Ovary (tissue), 9 donors: ENCODE measurements around the gene GREM2. TPM values are rescaled to one million over a fixed set of nuclear protein-coding genes. Genes with fewer than 3 reads are reported as not detected.

Experiments used
- DNase-seq, 5 donors: peaks; one replicate each; pipeline ENCODE4 v3.0.0-alpha.2; 2019 to 2020
- H3K27ac ChIP-seq, 2 donors: fragments of 200-600 bp; one replicate each; pipeline versions ENCODE4 v1.5.1 to v1.8.0; 2019 to 2022
- H3K27me3 ChIP-seq: fragments of 200-600 bp; one replicate; pipeline ENCODE4 v1.8.0; 2022
- H3K36me3 ChIP-seq: fragments of 200-600 bp; sonication (generic); one replicate; pipeline ENCODE4 v1.5.1; 2019
- H3K4me1 ChIP-seq: one replicate; pipeline ENCODE4 v1.8.1; 2013; ENCODE audit warnings: mild to moderate bottlenecking, moderate library complexity; ENCODE audit not compliant: insufficient read depth
- H3K4me3 ChIP-seq: fragments of 200-600 bp; sonication (generic); one replicate; pipeline ENCODE4 v1.5.1; 2017
- H3K9me3 ChIP-seq, 2 donors: fragments of 200-600 bp in 1 of 2; sonication (generic) in 1 of 2; one replicate each; pipeline versions ENCODE4 v1.5.1 to v1.8.1; 2013 to 2019; ENCODE audit warnings: mild to moderate bottlenecking in 1 of 2, moderate library complexity in 1 of 2
- EP300 ChIP-seq: sonication (generic); formaldehyde crosslinking; IDR thresholded peaks from one replicate; pipeline ENCODE4 v1.6.1; 2017; ENCODE audit warnings: antibody characterized with exemption
- POLR2A ChIP-seq: fragments of 450-650 bp; IDR thresholded peaks from one replicate; pipeline ENCODE4 v1.6.1; 2017; ENCODE audit warnings: antibody characterized with exemption, mild to moderate bottlenecking, moderate library complexity
- WGBS, 3 donors: extraction: QIAGEN DNeasy Blood & Tissue Kit in 1 of 3; methylation state at CpG; one replicate each; pipeline versions ENCODE4 v1.1.5 to v1.1.7; 2013 to 2017; 5-methylcytosine and 5-hydroxymethylcytosine counted together
- intact Hi-C, 4 donors: fragments of 100-400 bp; cut with DNase I; formaldehyde crosslinking; loops; one replicate each; pipeline versions ENCODE4 v1.11.0 to v1.15.1; 2022 to 2023
- polyA plus RNA-seq, 2 donors: library from polyadenylated mRNA; stranded (reverse); fragments of 200-250 nt in 1 of 2; fragments of 350-450 nt in 1 of 2; fragmentation: Illumina TruSeq in 1 of 2; extraction: RNeasy Lipid Tissue Mini Kit (QIAGEN cat#74804) in 1 of 2; gene quantifications; one replicate each; pipeline ENCODE4 v1.2.3, GENCODE V29; 2013 to 2014
- total RNA-seq, 7 donors: library from RNA; depleted of rRNA in 2 of 7; stranded (reverse); fragments of >200 nt in 2 of 7; fragmentation: NEBNext Ultra II Directional in 3 of 7; extraction: Animal tissue kit (Norgen Biotek cat#: 25700) in 3 of 7; gene quantifications; one replicate each; pipeline versions ENCODE4 v1.1.0 to v1.2.4, GENCODE V29; 2016 to 2023
- TF ChIP-seq, protein P1 (sequence below), 3 donors: fragments of 450-650 bp in 2 of 3; fragments of 200-600 bp in 1 of 3; IDR thresholded peaks; one replicate each; pipeline versions ENCODE4 v1.5.1 to v1.8.0; 2016 to 2022; ENCODE audit warnings: antibody characterized with exemption in 3 of 3, mild to moderate bottlenecking in 1 of 3
- donor health status: DM: no; HTN: no; CAD: no; lungs with moderate emphysema.
- donor health status: DM: no; HTN: no; CAD: no.
- donor health status: Bipolar disorder and iron deficiency.
- donor health status: DM: yes; HTN: yes; CAD: no.
- donor health status: DM: no; HTN: no; CAD: no.
- donor health status: DM: yes; HTN: yes; CAD: no.

GREM2 gene
- total and polyA plus RNA-seq, 9 donors, result 0.95 to 16.7 (median 5.4) TPM

DNA sequence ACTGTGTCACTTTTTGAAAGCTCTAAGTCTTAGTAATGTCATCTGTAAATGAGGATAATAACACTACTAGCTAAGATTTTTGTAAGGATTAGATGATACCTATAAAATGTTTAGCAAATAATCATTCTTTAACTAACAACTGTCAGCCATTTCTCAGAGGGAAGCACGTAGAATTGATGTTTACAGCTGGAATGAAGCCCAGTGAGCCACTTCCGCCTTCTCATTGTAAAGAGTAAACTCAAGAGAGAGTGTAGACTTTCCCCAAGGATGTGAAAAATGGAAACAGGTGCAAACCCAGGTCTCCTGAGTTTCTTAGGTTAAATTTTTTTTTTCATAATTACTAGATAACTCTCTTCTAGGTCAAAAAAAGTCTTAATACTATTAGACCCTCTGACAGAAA, 4.9 kb downstream of the GREM2 start:
- Histone ChIP-seq H3K27ac (no peak overlapping the region), H3K9me3 (no peaks in the 10 kb centered on the region), H3K4me1 (no peaks in the 10 kb centered on the region), H3K27me3 (no peaks in the 10 kb centered on the region), H3K36me3 (no peaks in the 10 kb centered on the region), H3K4me3 (no peak overlapping the region)
- DNase-seq, result no peak
- 65 to 77% (median 71%) methylated on average over 2 of the region's 2 CpGs for WGBS, 3 donors
- intact Hi-C loops, result no loop called here
- TF ChIP-seq, protein P1, sequence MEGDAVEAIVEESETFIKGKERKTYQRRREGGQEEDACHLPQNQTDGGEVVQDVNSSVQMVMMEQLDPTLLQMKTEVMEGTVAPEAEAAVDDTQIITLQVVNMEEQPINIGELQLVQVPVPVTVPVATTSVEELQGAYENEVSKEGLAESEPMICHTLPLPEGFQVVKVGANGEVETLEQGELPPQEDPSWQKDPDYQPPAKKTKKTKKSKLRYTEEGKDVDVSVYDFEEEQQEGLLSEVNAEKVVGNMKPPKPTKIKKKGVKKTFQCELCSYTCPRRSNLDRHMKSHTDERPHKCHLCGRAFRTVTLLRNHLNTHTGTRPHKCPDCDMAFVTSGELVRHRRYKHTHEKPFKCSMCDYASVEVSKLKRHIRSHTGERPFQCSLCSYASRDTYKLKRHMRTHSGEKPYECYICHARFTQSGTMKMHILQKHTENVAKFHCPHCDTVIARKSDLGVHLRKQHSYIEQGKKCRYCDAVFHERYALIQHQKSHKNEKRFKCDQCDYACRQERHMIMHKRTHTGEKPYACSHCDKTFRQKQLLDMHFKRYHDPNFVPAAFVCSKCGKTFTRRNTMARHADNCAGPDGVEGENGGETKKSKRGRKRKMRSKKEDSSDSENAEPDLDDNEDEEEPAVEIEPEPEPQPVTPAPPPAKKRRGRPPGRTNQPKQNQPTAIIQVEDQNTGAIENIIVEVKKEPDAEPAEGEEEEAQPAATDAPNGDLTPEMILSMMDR (IDR thresholded peaks at IDR 0.05), result no peak
- TF ChIP-seq POLR2A, result no peak
- TF ChIP-seq EP300, result no peak

DNA sequence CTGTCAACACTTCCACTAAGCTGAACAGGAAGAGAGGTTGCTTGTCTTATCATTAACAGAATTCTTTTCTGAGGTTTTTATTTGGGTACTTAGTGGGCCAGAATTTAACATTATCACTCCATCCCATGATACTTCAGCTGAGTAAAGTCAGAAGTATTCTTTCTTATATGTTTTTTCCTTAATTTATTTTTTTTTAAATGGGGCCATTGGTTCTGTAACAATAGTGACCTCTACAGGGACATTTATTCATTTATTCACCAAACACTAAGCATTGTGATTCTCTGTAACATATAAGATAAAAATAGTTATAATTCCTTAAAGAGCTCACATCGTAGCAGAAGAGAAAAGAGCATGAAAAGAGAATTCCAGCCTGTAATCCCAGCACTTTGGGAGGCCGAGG, 9.8 kb downstream of the GREM2 start:
- WGBS, 3 donors, result 67 to 77% (median 74%) methylated on average over 2 of the region's 2 CpGs
- no peak for DNase-seq
- Histone ChIP-seq H3K4me3 (no peak overlapping the region), H3K4me1 (no peaks in the 10 kb centered on the region), H3K9me3 (no peaks in the 10 kb centered on the region), H3K27ac (no peak overlapping the region), H3K36me3 (no peaks in the 10 kb centered on the region), H3K27me3 (no peaks in the 10 kb centered on the region)
- intact Hi-C loops, result no loop called here
- TF ChIP-seq, protein P1 (IDR thresholded peaks at IDR 0.05), result no peak
- no peak for TF ChIP-seq EP300
- TF ChIP-seq POLR2A, result no peak

DNA sequence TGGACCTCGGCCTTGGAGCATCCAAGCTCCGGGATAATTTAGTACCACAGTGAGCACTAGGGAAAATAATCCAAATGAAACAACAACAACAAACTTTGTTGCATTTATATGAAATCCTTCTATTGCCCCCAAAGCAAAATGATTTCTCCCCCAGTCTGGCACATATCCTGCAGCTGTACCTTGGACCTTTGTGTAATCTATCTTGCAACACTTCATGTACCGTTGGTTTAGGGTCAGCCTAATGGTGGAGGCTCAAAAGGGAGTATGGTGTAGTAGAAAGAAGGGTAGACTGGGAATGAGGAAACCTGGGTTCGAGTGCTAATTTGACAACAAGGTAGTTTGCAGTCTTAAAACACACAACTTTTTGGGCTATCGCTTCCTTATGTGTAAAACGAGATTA, 12.1 kb downstream of the GREM2 start:
- no peak overlapping the region for H3K27ac ChIP-seq
- H3K27me3 ChIP-seq, result no peaks in the 10 kb centered on the region
- H3K9me3 ChIP-seq, result no peaks in the 10 kb centered on the region
- DNase-seq, result no peak
- H3K36me3 ChIP-seq, result no peaks in the 10 kb centered on the region
- no peak overlapping the region for H3K4me3 ChIP-seq
- intact Hi-C loops, result no loop called here
- no peaks in the 10 kb centered on the region for H3K4me1 ChIP-seq
- WGBS, 3 donors, result 79 to 90% (median 83%) methylated on average over 6 of the region's 6 CpGs
- TF ChIP-seq, protein P1 (IDR thresholded peaks at IDR 0.05), result no peak
- no peak for TF ChIP-seq EP300
- no peak for TF ChIP-seq POLR2A

DNA sequence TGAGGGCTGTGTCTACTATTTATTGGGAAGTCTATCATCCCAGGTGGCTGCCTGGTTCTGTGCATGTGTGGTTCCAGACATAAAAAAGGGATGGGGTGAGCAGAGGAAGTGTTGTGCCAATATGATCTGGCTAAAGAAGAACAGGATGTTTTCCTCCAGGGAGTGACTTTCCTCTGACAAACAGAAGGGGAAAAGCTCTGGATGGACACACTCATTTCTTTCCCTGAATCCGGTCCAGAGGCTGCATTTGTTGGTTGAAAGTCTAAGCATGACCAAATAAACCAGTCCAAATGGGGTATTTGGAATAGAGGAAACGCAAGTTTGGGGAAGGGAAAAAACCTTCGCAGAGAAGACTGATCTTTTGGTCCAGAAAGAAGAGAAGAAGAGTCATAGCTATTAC, 12.7 kb downstream of the GREM2 start:
- 80 to 90% (median 84%) methylated on average over 3 of the region's 3 CpGs for WGBS, 3 donors
- Histone ChIP-seq H3K4me1 (no peaks in the 10 kb centered on the region), H3K27me3 (no peaks in the 10 kb centered on the region), H3K36me3 (no peaks in the 10 kb centered on the region), H3K9me3 (no peaks in the 10 kb centered on the region), H3K4me3 (no peak overlapping the region), H3K27ac (no peak overlapping the region)
- intact Hi-C loops, result no loop called here
- no peak for TF ChIP-seq POLR2A
- TF ChIP-seq, protein P1 (IDR thresholded peaks at IDR 0.05), result no peak
- no peak for TF ChIP-seq EP300
- no peak for DNase-seq
